ENCODE data around the gene VSTM4. TPM values are rescaled to one million over a fixed set of nuclear protein-coding genes. Genes with fewer than 3 reads are reported as not detected.

Gene VSTM4, protein sequence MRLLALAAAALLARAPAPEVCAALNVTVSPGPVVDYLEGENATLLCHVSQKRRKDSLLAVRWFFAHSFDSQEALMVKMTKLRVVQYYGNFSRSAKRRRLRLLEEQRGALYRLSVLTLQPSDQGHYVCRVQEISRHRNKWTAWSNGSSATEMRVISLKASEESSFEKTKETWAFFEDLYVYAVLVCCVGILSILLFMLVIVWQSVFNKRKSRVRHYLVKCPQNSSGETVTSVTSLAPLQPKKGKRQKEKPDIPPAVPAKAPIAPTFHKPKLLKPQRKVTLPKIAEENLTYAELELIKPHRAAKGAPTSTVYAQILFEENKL
- total RNA-seq, result 19.5 TPM
- long read RNA-seq, full-length matches to known transcripts, result 22 of 54 reads
- long read RNA-seq, partial matches to known transcripts, result 7 of 54 reads
- long read RNA-seq, other reads (novel, unspliced or antisense), result 25 of 54 reads

DNA sequence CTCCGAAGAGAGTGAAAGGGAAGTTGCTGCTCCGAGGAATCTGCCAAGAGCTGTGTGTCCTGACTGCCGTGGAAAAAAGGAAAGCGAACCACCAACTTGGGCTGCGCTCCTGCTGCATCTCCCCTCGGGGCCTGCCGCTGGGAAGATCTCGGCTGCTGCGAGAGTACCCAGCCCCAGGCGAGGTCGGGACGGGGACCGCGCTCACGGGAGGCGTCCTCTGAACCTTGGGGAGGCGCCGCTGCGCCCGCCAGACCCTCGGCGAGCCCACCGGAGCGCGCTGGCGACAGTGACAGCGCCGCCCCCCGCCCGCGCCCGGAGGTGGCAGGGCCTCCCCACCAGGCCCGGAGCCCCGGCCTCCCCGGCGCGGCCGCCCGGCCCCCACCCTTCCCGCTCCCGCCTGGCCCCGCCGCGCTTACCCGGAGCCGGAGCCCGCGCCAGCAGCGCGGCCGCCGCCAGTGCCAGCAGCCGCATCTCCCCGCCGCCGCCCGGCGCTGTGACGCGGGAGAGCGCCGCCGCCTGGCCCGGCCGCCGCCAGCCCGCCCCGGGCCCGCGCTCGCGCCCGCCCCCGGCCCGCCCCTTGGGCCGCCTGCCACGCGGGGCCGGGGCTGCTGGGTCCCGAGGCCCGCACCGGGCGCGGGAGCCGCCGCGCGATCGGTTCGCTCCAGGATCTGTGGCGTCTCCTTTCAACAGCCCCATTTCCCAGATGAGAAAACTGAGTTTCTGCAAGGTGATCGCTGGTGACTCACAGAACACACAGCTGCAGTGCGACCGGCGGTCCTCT is at the start of gene VSTM4:
TSS of gene VSTM4 (minus strand) at position 508 of the 781 bp plus-strand sequence. CDS start at position 471, 37 bp downstream.
- H3K4me1 ChIP-seq, result peaks cover 11% of the 10 kb centered on the region
- peak; percentile 74 for DNase-seq
- H3K4me3 ChIP-seq, result peak within 1 kb of the TSS; percentile 62
- H3K27me3 ChIP-seq, result no peaks in the 10 kb centered on the region
- H3K27ac ChIP-seq, result peak within 1 kb of the TSS; percentile 74
- TF ChIP-seq, protein P1, sequence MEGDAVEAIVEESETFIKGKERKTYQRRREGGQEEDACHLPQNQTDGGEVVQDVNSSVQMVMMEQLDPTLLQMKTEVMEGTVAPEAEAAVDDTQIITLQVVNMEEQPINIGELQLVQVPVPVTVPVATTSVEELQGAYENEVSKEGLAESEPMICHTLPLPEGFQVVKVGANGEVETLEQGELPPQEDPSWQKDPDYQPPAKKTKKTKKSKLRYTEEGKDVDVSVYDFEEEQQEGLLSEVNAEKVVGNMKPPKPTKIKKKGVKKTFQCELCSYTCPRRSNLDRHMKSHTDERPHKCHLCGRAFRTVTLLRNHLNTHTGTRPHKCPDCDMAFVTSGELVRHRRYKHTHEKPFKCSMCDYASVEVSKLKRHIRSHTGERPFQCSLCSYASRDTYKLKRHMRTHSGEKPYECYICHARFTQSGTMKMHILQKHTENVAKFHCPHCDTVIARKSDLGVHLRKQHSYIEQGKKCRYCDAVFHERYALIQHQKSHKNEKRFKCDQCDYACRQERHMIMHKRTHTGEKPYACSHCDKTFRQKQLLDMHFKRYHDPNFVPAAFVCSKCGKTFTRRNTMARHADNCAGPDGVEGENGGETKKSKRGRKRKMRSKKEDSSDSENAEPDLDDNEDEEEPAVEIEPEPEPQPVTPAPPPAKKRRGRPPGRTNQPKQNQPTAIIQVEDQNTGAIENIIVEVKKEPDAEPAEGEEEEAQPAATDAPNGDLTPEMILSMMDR (IDR thresholded peaks at IDR 0.05), result no peak
- intact Hi-C loops (cut with DNase I), result no loop called here
- no peaks in the 10 kb centered on the region for H3K36me3 ChIP-seq
- no peaks in the 10 kb centered on the region for H3K9me3 ChIP-seq
- peak; percentile 66 for ATAC-seq

DNA sequence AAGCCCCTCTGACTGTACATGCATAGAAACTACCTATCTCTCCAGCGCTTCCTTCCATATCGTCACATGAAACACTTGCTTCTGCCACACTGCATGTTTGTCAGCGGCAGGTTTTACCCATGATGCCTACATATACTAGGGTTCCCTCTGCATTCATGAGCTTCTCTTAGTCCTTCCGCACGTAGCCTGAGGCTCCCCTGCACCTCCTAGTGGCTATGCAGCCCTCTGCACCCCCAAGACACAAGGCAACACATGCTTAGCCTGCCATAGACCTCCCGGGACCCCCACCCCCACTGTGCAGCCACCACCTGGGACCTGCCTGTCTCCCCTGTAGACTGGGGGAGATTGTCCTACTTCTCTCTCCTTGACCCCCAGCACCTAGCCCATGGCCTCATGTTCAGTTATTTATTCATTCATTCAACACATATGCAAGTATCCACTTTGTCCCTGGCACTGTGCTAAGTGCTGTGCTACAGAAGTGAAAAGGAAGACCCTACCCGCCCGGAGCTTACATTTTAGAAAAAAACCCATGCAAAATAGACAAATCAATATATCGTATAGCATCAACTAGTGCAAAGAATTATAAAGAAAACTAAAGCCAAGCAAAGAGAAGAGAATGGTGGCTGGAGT is 49.4 kb upstream of the VSTM4 start:
- intact Hi-C loops (cut with DNase I), result no loop called here

DNA sequence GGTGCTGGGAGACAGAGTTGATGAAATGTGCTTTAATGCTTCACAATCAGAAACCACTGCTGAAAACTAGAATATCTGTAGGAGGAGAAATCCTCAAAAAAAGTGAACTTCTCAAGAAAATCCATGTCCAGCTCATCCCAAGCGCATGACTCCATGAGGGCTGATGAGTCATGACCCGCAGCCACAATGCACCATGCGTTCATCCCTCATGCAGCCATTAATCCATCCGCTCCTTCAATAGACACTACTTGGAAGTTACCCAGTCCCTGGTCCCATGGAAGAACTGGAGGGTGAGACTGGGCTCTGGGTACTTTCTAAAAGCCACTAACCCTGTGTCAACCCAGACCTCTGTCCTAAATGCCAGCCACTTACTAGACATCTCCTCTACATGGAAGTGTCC is 48.4 kb upstream of the VSTM4 start:
- Histone ChIP-seq H3K9me3 (no peaks in the 10 kb centered on the region), H3K27ac (no peak overlapping the region), H3K4me1 (no peaks in the 10 kb centered on the region), H3K27me3 (no peaks in the 10 kb centered on the region), H3K4me3 (no peak overlapping the region), H3K36me3 (no peaks in the 10 kb centered on the region)
- no peak for ATAC-seq
- no peak for DNase-seq
- intact Hi-C loops (cut with DNase I), result no loop called here
- TF ChIP-seq, protein P1 (IDR thresholded peaks at IDR 0.05), result no peak

More for the DNA sequence above, 49.4 kb upstream of the VSTM4 start:
- DNase-seq (no peak), ATAC-seq (peak; percentile 76)
- no peaks in the 10 kb centered on the region for H3K9me3 ChIP-seq
- TF ChIP-seq, protein P1 (IDR thresholded peaks at IDR 0.05), result peak; percentile 68
- no peaks in the 10 kb centered on the region for H3K36me3 ChIP-seq
- no peak overlapping the region for H3K4me3 ChIP-seq
- H3K4me1 ChIP-seq, result no peaks in the 10 kb centered on the region
- no peaks in the 10 kb centered on the region for H3K27me3 ChIP-seq
- no peak overlapping the region for H3K27ac ChIP-seq

DNA sequence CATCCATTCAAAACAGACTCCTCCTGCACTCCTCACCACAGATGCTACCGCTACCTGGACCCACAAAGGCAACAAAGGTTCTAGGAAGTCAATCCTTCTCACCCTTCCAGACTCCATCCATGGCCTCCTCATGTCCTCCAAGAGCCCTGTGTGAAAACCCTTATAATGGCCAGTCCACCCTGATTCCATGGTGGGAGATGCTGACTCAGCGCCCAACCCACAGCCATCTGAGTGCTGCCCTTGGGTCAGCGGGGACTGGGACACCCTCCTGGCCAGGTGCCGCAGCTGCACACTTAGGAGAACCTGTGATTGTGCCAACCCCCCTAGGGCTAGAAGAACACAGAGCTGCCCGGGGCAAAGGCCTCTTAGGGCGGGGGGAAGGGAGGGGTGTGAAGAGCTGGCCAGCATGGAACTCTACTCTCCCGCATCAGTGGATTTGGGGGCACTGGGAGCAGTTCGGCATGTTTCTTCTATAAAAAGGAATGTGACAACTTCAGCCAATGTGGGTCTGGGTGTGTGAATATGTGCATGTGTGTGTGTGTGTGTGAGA is 47.5 kb upstream of the VSTM4 start:
- Histone ChIP-seq H3K4me1 (no peaks in the 10 kb centered on the region), H3K9me3 (no peaks in the 10 kb centered on the region), H3K27ac (no peak overlapping the region), H3K27me3 (no peaks in the 10 kb centered on the region), H3K4me3 (no peak overlapping the region), H3K36me3 (no peaks in the 10 kb centered on the region)
- ATAC-seq (no peak), DNase-seq (no peak)
- TF ChIP-seq, protein P1 (IDR thresholded peaks at IDR 0.05), result no peak
- intact Hi-C loops (cut with DNase I), result no loop called here

DNA sequence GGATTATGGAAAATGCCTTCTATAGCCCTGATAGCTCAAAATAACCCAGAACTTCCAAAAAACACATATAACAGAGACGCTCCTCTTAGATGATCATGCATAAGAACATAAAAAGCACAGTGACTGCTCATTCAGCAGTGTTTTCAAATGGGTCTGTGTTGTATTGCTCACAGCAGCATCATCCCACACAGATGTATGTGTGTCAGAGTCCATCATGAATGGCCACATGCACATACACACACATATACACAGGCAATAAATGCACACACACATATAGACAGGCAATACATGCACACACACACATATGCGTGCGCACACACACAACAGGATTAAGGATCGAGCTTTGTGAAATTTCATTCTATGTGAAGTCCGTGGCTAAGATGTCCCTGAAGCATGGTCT is 46.7 kb upstream of the VSTM4 start:
- TF ChIP-seq, protein P1 (IDR thresholded peaks at IDR 0.05), result no peak
- no peaks in the 10 kb centered on the region for H3K4me1 ChIP-seq
- no peak for ATAC-seq
- H3K27ac ChIP-seq, result no peak overlapping the region
- no peaks in the 10 kb centered on the region for H3K36me3 ChIP-seq
- H3K9me3 ChIP-seq, result no peaks in the 10 kb centered on the region
- H3K4me3 ChIP-seq, result no peak overlapping the region
- no peaks in the 10 kb centered on the region for H3K27me3 ChIP-seq
- intact Hi-C loops (cut with DNase I), result no loop called here
- DNase-seq, result no peak
